Measurements from ENCODE around the gene PREX1.

The PREX1 gene

DNA sequence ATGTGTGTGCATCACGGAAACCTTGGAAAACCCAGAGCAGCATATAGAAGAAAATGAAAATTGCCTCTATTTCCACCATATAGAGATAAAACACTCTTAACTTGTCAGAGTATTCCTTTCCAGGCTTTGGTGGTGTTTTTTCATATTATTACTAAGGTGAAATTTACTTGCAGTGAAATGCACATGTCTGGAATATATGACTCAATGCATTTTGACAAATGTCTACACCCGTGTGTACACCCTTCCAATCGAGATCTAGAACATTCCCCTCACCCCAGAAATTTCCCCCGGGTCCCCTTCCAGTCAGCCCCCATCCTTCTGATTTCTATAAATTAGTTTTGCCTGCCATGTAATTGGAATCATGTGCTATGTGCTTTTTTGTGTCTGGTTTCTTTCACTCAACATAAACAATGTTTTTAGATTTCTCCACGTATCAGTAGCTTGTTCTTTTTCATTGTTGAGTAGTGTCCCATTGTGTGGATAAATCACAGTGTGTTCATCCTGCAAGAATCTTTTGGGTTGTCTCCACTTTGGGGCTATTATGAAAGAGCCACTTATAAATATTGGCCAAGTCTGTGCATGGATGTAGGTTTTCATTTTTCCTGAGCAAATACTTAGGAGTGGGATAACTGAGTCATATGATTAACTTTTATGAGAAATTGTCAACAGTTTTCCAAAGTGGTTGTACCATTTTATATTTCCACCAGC lies 19.9 kb upstream of the PREX1 start:
- no peak for ATAC-seq

DNA sequence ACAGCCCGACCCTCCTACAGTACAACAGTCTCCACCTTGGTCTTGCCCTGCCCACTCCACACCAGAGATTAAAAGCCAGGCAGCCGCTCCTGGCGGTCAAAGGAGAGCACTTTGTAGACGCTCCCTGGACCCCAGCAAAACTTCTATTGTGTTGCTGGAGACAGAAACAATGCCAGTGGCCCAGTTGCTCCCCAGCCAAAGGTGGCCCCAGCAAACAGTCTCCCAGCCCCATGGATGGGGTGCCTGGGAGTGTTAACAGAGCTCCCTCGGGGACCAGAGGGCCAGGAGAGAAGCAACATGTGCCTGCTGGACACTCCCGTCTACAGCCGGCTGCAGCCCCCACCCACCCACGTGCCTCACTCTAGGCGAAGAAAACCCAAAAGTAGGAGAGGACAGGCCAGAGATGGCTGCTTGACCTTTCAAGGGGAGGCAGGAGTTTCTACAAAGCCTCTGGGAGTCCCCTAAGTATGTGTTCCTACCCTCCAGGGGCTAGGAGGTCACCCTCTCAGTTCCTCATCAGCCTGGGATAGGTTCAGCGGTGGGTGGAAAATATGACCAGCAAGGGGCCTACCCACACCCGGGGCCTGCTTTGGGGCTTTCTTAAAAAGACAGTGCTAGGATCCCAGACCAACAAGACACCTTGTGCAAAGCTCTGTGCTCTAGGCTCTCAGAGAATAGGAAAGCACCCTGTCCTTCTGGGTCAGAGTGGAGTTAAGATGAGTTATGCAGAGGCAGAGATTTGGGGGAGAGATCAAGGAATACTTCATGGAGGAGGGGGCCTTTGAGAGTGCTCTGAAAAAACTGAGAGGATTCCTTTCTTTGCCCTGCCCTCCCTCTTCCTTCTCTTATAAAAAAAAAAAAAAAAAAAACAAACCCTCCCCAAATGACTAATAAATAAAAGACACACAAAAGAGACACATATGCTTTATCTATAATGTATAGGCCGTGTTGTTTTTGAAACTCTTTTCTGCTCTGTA lies 19.0 kb upstream of the PREX1 start:
- ATAC-seq, result peak; percentile 50
- no peak for TF ChIP-seq ESRRG (CRISPR knock-in tag; IDR thresholded peaks at IDR 0.05)
- TF ChIP-seq GLIS3 (CRISPR knock-in tag; IDR thresholded peaks at IDR 0.05), result no peak
- no peak for TF ChIP-seq ARNTL (CRISPR knock-in tag; IDR thresholded peaks at IDR 0.05; ENCODE audit: borderline replicate concordance, low read depth)
- TF ChIP-seq RARB (CRISPR knock-in tag; IDR thresholded peaks at IDR 0.05), result no peak
- TF ChIP-seq ZNF565 (CRISPR knock-in tag; conservative IDR thresholded peaks at IDR 0.05; ENCODE audit: low read depth), result no peak
- TF ChIP-seq CSDC2 (CRISPR knock-in tag; IDR thresholded peaks at IDR 0.05), result no peak
- TF ChIP-seq ZFP3 (CRISPR knock-in tag; IDR thresholded peaks at IDR 0.05), result no peak
- no peak for TF ChIP-seq PPARA (CRISPR knock-in tag; IDR thresholded peaks at IDR 0.05; ENCODE audit: borderline replicate concordance)
- no peak for TF ChIP-seq SNAI2 (CRISPR knock-in tag; IDR thresholded peaks at IDR 0.05)
- no peak for TF ChIP-seq TSHZ2 (CRISPR knock-in tag; IDR thresholded peaks at IDR 0.05)
- TF ChIP-seq ISL1 (CRISPR knock-in tag; IDR thresholded peaks at IDR 0.05), result no peak
- TF ChIP-seq TCF4 (CRISPR knock-in tag; IDR thresholded peaks at IDR 0.05; ENCODE audit: borderline replicate concordance), result no peak
- TF ChIP-seq CSRNP3 (CRISPR knock-in tag; IDR thresholded peaks at IDR 0.05), result no peak
- no peak for TF ChIP-seq ZC3H10 (CRISPR knock-in tag; IDR thresholded peaks at IDR 0.05)
- no peak for TF ChIP-seq ZNF70 (CRISPR knock-in tag; IDR thresholded peaks at IDR 0.05)

More for the DNA sequence above, 19.9 kb upstream of the PREX1 start:
- no peak for TF ChIP-seq ZNF70 (CRISPR knock-in tag; IDR thresholded peaks at IDR 0.05)
- TF ChIP-seq ZFP30 (CRISPR knock-in tag; IDR thresholded peaks at IDR 0.05), result no peak

GRCh38 chr20:48845721-48846306 lies 18.0 kb upstream of the PREX1 start:
- ATAC-seq, result no peak
- TF ChIP-seq SNAI2 (CRISPR knock-in tag; IDR thresholded peaks at IDR 0.05) (no peak), ZFP30 (CRISPR knock-in tag; IDR thresholded peaks at IDR 0.05) (no peak), OSR1 (CRISPR knock-in tag; IDR thresholded peaks at IDR 0.05) (no peak), RARB (CRISPR knock-in tag; IDR thresholded peaks at IDR 0.05) (no peak), ZNF70 (CRISPR knock-in tag; IDR thresholded peaks at IDR 0.05) (no peak), GLIS3 (CRISPR knock-in tag; IDR thresholded peaks at IDR 0.05) (no peak)
- TF ChIP-seq, protein P1, sequence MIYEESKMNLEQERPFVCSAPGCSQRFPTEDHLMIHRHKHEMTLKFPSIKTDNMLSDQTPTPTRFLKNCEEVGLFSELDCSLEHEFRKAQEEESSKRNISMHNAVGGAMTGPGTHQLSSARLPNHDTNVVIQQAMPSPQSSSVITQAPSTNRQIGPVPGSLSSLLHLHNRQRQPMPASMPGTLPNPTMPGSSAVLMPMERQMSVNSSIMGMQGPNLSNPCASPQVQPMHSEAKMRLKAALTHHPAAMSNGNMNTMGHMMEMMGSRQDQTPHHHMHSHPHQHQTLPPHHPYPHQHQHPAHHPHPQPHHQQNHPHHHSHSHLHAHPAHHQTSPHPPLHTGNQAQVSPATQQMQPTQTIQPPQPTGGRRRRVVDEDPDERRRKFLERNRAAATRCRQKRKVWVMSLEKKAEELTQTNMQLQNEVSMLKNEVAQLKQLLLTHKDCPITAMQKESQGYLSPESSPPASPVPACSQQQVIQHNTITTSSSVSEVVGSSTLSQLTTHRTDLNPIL (CRISPR knock-in tag; IDR thresholded peaks at IDR 0.05; ENCODE audit: low read depth), result no peak

- ATAC-seq, result no peak
- TF ChIP-seq ZC3H10 (CRISPR knock-in tag; IDR thresholded peaks at IDR 0.05) (no peak), TSHZ2 (CRISPR knock-in tag; IDR thresholded peaks at IDR 0.05) (no peak), PPARA (CRISPR knock-in tag; IDR thresholded peaks at IDR 0.05; ENCODE audit: borderline replicate concordance) (no peak), SNAI2 (CRISPR knock-in tag; IDR thresholded peaks at IDR 0.05) (no peak), ZFP30 (CRISPR knock-in tag; IDR thresholded peaks at IDR 0.05) (no peak), ARNTL (CRISPR knock-in tag; IDR thresholded peaks at IDR 0.05; ENCODE audit: borderline replicate concordance, low read depth) (no peak), BACH2 (CRISPR knock-in tag; IDR thresholded peaks at IDR 0.05; ENCODE audit: borderline replicate concordance) (no peak), ZNF8 (CRISPR knock-in tag; IDR thresholded peaks at IDR 0.05) (no peak), RARB (CRISPR knock-in tag; IDR thresholded peaks at IDR 0.05) (no peak)
- TF ChIP-seq, protein P1 (CRISPR knock-in tag; IDR thresholded peaks at IDR 0.05; ENCODE audit: low read depth), result no peak
- TF ChIP-seq, protein P2, sequence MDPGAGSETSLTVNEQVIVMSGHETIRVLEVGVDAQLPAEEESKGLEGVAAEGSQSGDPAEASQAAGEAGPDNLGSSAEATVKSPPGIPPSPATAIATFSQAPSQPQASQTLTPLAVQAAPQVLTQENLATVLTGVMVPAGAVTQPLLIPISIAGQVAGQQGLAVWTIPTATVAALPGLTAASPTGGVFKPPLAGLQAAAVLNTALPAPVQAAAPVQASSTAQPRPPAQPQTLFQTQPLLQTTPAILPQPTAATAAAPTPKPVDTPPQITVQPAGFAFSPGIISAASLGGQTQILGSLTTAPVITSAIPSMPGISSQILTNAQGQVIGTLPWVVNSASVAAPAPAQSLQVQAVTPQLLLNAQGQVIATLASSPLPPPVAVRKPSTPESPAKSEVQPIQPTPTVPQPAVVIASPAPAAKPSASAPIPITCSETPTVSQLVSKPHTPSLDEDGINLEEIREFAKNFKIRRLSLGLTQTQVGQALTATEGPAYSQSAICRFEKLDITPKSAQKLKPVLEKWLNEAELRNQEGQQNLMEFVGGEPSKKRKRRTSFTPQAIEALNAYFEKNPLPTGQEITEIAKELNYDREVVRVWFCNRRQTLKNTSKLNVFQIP (CRISPR knock-in tag; IDR thresholded peaks at IDR 0.05; ENCODE audit: borderline replicate concordance, low read depth), result no peak
These were observed 17.2 kb upstream of the PREX1 start for GRCh38 chr20:48844996-48845395.
